HG02588 (cell line): ENCODE data around the gene BACH2.
A peak's percentile ranks its signal among the peaks of the same experiment; 100 is the strongest.
"Not testable (repeated sequence)": the region's sequence is repeated elsewhere in the genome, so short reads cannot be mapped to it uniquely, and the experiment has no call there.

Experiments
- ATAC-seq: cut with Tn5 transposase; IDR thresholded peaks from one replicate; pipeline ENCODE4 v1.9.1; 2021; ENCODE audit warnings: mild to moderate bottlenecking, moderate library complexity; ENCODE audit not compliant: unreplicated experiment

The BACH2 gene

DNA sequence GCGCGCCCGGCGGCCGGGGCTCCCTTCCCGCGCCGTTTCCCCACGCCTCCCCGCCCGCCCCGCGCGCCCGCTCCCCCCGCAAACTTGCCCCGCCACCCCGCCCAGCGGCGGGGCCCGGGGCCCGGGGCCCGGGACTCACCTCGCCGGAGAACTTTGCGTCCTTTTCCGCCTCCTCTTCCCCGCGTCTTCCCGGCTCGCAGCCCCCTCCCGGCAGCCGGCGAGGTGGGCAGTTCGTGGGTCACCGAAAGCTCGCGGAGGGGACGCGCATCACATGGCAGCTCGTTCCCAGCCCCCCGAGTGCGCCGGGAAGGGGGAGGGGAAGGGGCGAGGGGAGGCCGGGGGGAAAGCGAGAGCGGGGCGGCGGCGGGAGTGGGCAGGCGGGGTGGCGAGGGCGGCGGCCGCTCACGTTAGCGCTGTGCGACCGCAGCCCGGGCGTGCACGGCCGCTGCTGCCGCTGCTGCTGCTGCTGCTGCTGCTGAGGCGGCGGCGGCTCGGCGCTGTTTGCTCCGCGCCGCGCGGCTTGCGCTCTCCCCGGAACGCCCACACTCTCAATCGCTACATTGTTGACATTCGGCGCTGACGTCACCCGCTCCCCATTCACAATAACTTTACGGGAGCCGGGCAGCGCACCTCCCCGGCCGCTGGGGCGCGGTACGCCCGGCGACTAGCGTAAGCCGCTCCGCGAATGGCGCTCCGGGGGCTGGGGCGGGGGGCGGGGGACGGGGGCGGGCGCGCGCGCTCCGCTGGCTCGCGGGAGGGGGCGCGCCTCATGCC, at the start of gene BACH2:
TSS of gene BACH2 (minus strand) at position 503 of the 774 bp plus-strand sequence. CDS start 287,999 bp downstream, outside the sequence.
- ATAC-seq: peak; percentile 62

- no peak for ATAC-seq
Observed at GRCh38 chr6:90343576-90343975, 46.9 kb upstream of the BACH2 start.

DNA sequence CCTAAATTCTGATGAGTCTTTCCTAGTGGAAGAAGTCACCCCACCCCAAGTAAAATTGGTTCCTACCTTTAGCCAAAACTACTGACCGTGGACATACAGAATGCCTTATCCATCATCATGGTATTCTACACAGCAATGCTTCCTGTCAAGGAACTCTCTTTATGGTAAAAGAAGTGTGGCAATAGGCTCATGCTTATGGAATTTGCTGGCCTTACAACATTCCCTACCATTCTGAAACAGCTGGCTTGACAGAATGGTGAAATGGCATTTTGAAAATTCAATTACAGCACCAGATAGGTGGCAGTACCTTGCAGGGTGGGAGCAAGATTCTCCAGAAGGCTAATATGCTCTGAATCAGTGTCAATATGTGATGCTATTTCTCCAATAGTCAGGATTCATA, 41.8 kb upstream of the BACH2 start:
- no peak for ATAC-seq

- no peak for ATAC-seq
Observed at GRCh38 chr6:90336388-90336947, 39.8 kb upstream of the BACH2 start.

GRCh38 chr6:90333928-90334327, 37.3 kb upstream of the BACH2 start:
- ATAC-seq: no peak

DNA sequence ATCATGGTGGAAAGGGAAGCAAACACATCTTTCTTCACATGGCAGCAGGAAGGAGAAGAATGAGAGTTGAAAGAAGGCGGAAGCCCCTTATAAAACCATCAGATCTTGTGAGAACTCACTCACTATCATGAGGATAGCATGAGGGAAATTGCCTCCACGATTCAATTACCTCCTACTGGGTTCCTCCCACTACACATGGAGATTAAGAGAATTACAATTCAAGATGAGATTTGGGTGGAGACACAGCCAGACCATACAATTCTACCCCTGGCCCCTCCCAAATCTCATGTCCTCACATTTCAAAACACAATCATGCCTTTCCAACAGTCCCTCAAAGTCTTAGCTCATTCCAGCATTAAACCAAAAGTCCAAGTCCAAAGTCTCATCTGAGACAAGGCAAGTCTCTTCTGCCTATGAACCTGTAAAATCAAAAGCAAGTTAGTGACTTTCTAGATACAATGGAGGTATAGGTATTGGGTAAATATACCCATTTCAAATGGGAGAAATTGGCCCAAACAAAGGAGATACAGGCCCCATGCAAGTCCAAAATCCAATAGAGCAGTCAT, 36.4 kb upstream of the BACH2 start:
- ATAC-seq: not testable (repeated sequence)

- no peak for ATAC-seq
Observed at GRCh38 chr6:90329386-90330077, 32.9 kb upstream of the BACH2 start.

DNA sequence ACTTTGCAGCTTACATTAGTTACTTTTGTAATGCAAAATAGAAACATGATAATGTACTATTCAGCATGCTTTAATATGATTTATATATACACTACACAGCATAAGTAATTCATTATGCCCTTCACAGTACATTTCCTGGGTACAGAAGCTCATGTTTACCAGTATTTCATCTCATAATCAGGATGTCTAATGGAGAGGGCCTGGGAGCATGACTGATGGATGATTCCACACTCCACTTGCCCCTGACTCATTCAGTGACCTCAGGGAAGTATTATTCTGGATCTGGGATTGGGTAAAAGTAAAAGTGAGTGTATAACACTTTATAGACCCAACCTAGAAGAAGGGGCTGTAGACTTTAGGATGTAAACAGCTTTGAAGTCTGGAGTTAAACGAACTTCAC, 31.4 kb upstream of the BACH2 start:
- no peak for ATAC-seq

GRCh38 chr6:90326404-90327057, 29.9 kb upstream of the BACH2 start:
- ATAC-seq: no peak

DNA sequence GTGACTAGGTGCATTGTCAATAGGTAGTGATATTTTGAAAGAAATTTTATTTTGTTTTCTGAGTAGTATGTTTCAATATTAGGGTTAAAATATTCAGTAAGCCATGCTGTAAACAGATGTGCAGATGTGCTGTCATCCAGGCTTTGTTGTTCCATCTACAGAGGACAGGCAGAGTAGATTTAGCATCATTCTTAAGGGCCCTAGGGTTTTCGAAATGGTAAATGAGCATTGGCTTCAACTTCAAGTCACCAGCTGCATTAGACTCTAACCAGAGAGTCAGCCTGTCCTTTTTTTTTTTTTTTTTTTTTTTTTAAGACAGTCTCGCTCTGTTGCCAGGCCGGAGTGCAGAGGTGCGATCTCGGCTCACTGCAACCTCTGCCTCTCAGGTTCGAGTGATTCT, 27.1 kb upstream of the BACH2 start:
- no peak for ATAC-seq

DNA sequence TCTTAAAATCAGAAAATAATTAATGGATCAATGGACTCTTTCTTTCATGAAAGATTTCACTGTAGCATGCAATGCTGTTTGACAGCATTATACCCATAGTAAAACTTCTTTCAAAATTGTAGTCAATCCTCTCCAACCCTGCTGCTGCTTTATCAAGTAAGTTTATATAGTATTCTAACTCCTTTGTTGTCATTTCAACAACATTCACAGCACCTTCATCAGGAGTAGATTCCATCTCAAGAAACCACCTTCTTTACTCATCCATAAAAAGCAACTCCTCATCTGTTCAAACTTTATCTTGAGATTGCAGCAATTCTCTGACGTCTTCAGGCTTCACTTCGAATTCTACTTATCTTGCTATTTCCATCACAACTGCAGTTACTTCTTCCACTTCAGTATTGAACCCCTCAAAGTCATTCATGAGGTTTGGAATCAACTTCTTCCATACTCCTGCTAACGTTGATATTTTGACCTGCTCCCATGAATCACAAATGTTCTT, 26.4 kb upstream of the BACH2 start:
- no peak for ATAC-seq

DNA sequence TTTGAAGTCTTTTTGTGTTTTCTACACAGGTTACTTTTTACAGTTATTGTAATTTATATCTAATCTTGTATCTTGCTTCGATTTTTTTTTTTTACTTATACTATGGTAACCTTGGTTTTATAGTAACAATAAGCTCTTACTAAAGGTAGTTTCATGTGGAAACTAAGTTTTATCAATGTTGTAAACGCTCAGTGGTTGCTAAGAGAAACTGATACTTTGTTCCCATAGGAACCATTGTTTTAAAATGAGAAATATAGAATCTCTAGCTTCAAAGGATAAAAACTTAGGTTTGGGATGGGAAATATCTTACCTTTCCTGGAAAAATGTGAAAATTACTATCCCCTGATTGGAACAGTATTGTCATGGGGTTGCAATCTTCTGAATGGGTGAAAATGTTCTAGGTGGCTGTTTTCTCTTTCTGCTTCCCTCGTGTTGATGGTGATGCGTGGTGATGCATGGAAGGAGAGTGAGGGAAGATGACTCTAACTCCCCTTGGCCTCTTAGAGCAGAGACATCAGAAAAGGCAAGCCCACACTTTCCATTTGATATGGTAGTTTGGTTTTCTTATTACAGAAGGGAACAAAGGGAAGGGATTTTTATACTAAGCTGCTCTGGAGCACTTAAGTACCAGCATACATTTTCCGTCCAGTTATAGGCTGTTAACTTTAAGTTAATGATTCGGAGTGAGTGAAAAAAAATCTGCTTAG, 23.5 kb upstream of the BACH2 start:
- ATAC-seq: no peak

- no peak for ATAC-seq
Observed at GRCh38 chr6:90319044-90319443, 22.4 kb upstream of the BACH2 start.

DNA sequence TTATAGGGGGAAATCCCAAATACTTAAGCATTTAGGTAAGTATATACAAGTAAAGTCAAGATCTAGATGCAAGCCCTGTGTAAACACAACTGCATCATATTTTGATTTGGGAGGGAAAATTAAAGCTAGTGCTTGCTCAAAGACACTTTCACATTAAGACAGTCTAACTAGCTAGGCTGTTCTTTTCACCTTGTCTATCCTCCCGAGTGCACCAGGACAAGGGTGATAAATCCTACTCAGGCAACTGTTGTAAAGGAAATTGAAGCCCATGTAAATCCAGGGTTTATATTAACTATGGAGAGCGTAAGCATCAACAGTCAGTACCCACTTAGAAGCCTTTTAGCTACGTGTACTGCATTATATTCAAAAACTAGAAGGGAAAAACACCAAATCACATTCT, 19.3 kb upstream of the BACH2 start:
- no peak for ATAC-seq

DNA sequence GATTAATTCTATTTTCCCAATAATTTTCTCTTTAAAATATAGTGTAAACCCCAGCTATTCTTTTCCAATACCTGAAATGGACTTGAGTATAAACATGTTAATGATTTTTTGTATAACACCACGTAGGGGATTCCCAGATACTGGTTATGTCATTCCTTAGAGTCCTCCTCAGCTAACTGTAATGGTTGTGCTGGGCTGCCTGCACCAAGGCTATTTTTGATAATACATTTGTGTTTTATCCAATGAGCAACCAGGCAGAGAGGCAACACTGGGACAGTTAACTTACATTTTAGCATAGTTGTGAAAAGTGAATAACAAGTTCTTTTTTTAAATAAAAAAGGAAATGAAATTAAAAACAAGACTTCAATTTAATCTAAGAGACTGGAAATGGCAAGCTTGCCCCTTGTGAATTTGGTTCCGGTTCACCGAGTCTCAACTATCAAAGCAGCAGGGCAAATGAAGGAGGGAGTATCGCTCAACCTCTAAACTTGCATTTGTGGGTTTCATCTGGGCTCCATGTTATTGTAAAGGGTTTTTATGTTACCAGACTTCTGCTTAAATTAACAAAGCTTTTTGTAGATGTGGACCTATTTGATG, 18.8 kb upstream of the BACH2 start:
- no peak for ATAC-seq

DNA sequence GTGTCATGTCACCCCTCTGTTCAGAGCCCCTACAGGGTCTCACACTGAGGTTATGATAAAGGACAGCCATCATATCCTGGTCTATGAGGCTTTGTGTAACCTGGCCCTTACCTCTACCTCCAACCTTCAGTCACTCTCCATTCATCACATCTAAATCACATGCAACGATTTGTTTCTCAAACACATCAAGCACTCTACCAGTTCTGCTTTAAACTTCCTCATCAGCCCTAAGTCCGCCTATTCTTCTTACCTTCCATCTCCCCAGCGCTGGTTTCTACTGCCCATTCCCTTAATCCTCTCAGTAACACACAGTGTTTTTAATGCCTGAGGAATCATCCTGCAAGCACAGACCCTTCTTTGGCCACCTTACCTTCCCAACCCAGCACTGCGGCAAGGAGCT, 17.9 kb upstream of the BACH2 start:
- no peak for ATAC-seq

- no peak for ATAC-seq
Observed at GRCh38 chr6:90311569-90311968, 14.9 kb upstream of the BACH2 start.

GRCh38 chr6:90305800-90306448, 9.3 kb upstream of the BACH2 start:
- no peak for ATAC-seq

DNA sequence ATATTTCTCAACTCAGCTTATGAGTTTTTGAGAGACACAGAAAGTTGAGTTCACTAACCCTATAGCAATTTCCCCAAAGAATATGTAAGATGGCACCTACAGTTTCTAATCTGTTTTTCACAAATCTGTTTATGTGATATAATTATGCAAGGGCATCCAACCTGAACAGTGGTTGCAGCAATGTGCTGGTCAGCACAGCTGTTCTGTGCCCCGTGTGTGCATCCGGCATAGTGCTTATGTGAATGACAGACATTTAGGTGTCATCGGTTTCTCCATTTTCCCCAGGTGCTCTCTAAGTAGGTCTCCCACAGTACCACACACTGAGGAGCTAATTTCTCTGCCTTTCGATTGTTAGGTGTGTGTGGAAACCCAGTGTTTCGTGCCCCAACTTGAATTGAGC, 7.7 kb upstream of the BACH2 start:
- ATAC-seq: no peak

GRCh38 chr6:90303039-90303438, 6.4 kb upstream of the BACH2 start:
- no peak for ATAC-seq
